Endothelial cell (in vitro differentiated cells): ENCODE results near the gene CATSPERD. TPM values are rescaled to one million over a fixed set of nuclear protein-coding genes. Genes with fewer than 3 reads are reported as not detected.

Source experiments
- DNase-seq: peaks from one replicate; pipeline ENCODE4 v3.0.0; 2021; ENCODE audit warnings: low spot score
- H3K27ac Mint-ChIP-seq: one replicate; pipeline ENCODE4 v1.8.0; 2021; ENCODE audit warnings: mixed read lengths, inconsistent platforms; ENCODE audit not compliant: unreplicated experiment
- H3K27me3 Mint-ChIP-seq: one replicate; pipeline ENCODE4 v1.8.0; 2021; ENCODE audit warnings: mild to moderate bottlenecking, moderate library complexity, mixed read lengths, inconsistent platforms; ENCODE audit not compliant: unreplicated experiment
- H3K36me3 Mint-ChIP-seq: one replicate; pipeline ENCODE4 v1.8.0; 2021; ENCODE audit warnings: mild to moderate bottlenecking, low read depth, mixed read lengths, inconsistent platforms; ENCODE audit not compliant: unreplicated experiment
- H3K4me1 Mint-ChIP-seq: one replicate; pipeline ENCODE4 v1.8.0; 2021; ENCODE audit warnings: mild to moderate bottlenecking, mixed read lengths, inconsistent platforms; ENCODE audit not compliant: unreplicated experiment
- H3K4me3 Mint-ChIP-seq: one replicate; pipeline ENCODE4 v1.8.0; 2021; ENCODE audit warnings: mild to moderate bottlenecking, mixed read lengths, inconsistent platforms; ENCODE audit not compliant: unreplicated experiment
- H3K9me3 Mint-ChIP-seq: one replicate; pipeline ENCODE4 v1.8.0; 2021; ENCODE audit warnings: mixed read lengths, inconsistent platforms; ENCODE audit not compliant: unreplicated experiment
- total RNA-seq: library from RNA; stranded (reverse); fragmentation: NEBNext Ultra II Directional; extraction: Animal tissue kit (Norgen Biotek cat#: 25700); gene quantifications from one replicate; pipeline ENCODE4 v1.2.1, GENCODE V29; 2021; ENCODE audit not compliant: unreplicated experiment
- TF ChIP-seq, protein P1 (sequence below): fragments of 200-600 bp; sonication (generic); IDR thresholded peaks from one replicate; pipeline ENCODE4 v1.5.0; 2021; ENCODE audit warnings: antibody characterized with exemption; ENCODE audit not compliant: unreplicated experiment

Gene CATSPERD
- total RNA-seq, 1 donor from 2014 or later: not detected

DNA sequence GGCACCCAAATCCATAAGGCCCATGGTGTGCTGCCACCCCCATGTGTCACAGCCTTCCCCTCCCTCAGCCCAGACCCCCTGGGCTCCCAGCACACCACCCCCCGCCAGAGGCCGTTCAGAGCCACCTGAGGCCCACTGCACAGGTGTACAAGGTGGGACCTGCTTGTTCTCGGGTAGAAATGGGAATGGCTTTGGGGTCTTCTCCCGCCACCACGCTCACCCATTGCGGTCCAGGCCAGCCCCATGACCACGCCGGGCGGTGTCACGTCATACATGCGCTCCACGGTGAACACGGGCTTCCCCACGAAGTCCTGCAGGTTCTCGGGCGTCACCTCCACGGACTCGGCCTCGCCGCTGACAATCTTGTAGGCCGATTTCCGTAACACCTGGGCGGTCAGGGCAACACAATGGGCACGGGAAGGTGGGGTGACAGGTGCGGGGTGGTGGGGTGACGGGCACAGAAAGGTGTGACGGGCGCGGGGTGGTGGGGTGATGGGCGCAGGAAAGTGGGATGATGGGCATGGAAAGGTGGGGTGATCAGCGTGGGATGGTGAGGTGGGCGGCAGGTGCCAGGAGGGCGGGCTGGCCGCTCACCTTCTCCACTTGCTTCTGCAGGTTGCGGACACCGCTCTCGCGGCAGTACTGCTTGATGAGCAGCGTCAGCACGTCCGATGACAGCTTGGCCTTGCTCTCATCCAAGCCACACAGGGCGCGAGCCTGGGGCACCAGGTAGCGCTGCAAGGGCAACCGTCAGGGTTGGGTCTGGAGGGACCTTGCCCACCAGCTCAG lies 26.1 kb upstream of the CATSPERD start:
- peak overlapping the region; percentile 24 for H3K27ac Mint-ChIP-seq
- H3K27me3 Mint-ChIP-seq: peaks cover 12% of the 10 kb centered on the region

DNA sequence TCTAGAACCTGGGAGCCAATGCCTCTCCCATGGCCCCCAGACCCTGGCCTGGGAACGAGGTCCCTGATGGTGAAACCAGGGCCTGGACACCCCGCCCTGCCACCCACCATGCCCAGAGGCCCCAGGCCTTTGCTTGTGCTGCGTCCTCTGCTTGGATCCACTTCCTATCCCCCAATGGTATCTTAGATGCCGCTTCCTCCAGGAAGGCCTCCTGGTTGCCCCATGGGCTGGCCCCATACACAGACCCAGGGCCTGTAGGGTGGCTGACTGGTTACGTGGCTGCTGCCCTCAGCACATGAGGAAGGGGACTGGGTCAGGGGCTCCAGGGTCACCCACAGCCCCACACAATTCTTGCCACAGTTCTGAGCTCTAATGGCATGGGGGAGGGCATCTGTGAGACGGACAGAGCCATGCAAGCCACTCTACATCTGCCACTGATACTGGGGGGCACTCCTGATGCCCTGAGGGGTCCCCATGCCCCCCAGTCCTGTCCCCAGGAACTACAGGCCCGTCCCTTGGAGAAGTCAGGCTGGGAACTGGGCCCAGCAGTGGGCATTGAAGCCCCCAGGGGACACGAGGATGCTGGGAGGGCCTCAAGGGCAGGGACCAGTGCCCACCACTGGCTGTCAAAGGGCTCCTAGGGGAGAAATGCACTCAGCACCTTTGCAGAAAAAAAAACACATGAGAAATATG lies 25.3 kb upstream of the CATSPERD start:
- no peak overlapping the region for H3K27ac Mint-ChIP-seq
- peaks cover 15% of the 10 kb centered on the region for H3K36me3 Mint-ChIP-seq

More for the DNA sequence above, 26.1 kb upstream of the CATSPERD start:
- no peak for DNase-seq
- Mint-ChIP-seq H3K4me1 (peaks cover 10% of the 10 kb centered on the region), H3K9me3 (no peaks in the 10 kb centered on the region), H3K36me3 (peaks cover 15% of the 10 kb centered on the region), H3K4me3 (no peak overlapping the region)
- TF ChIP-seq, protein P1, sequence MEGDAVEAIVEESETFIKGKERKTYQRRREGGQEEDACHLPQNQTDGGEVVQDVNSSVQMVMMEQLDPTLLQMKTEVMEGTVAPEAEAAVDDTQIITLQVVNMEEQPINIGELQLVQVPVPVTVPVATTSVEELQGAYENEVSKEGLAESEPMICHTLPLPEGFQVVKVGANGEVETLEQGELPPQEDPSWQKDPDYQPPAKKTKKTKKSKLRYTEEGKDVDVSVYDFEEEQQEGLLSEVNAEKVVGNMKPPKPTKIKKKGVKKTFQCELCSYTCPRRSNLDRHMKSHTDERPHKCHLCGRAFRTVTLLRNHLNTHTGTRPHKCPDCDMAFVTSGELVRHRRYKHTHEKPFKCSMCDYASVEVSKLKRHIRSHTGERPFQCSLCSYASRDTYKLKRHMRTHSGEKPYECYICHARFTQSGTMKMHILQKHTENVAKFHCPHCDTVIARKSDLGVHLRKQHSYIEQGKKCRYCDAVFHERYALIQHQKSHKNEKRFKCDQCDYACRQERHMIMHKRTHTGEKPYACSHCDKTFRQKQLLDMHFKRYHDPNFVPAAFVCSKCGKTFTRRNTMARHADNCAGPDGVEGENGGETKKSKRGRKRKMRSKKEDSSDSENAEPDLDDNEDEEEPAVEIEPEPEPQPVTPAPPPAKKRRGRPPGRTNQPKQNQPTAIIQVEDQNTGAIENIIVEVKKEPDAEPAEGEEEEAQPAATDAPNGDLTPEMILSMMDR: no peak

DNA sequence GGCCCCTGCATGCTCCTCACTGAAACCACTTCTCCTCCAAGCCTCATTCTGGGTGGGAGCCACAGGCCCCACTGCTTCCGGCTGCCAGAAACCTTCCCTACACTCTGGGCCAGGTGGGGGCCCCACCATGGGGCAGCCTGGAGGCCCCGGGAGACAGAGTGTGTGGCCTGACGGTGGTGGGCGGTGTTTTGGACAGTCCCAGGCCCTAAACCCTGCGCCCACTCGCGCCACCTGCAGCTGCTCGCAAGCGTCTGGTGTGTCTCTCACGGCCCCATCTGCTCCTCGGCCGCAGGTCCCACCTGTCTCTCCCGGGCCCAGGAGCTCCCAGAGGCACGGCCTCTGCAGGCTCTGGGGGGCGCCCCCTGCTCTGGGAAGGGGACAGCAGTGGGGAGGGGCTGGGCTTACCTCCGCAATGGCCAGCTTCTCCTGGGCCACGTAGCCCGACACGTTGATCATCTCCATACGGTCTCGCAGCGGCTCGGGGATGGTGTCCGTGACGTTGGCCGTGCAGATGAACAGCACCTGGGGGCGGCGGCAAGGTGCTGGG lies 24.7 kb upstream of the CATSPERD start:
- no peaks in the 10 kb centered on the region for H3K9me3 Mint-ChIP-seq
- no peak for DNase-seq
- TF ChIP-seq, protein P1: no peak
- peaks cover 7% of the 10 kb centered on the region for H3K27me3 Mint-ChIP-seq
- H3K4me1 Mint-ChIP-seq: peaks cover 4% of the 10 kb centered on the region
- no peak overlapping the region for H3K27ac Mint-ChIP-seq
- no peak overlapping the region for H3K4me3 Mint-ChIP-seq
- H3K36me3 Mint-ChIP-seq: peaks cover 15% of the 10 kb centered on the region

More for the DNA sequence above, 25.3 kb upstream of the CATSPERD start:
- Mint-ChIP-seq H3K4me1 (peaks cover 10% of the 10 kb centered on the region), H3K27me3 (peaks cover 9% of the 10 kb centered on the region), H3K9me3 (no peaks in the 10 kb centered on the region), H3K4me3 (no peak overlapping the region)
- DNase-seq: no peak
- TF ChIP-seq, protein P1: no peak

DNA sequence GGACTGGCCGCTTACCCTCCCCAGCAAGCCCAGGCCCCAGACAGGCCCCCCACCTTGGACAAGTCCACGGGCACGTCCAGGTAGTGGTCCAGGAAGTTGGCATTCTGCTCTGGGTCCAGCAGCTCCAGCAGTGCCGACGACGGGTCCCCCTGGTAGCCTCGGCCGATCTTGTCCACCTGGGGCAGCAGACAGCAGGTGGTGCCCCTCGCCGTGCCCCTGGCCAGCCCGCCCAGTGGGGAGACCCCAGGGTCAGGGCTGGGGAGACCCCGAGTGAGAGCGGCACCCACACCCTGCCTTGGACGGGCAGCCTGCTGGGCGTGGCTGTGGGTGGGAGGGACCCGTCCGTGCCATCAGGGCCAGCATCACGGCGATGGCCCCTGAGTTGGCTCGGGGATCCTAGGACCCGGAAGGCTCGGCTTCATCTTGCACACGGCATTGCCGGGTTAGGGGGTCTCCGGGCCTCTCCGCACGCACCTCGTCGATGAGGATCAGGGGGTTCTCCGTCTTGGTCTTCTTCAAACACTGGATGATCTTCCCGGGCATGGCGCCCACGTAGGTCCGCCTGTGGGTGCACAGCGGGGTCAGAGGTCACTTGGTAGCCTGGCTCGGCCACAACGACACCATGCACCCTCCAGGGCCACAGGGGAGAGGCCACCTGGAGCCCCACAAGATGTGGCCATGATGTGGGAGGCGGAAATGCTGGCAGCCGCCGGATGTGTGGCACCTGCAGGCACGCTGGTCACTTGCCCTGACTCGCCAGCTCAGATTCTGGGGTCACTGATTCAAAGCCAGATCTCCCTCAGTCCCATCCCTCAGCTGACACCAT lies 24.0 kb upstream of the CATSPERD start:
- Mint-ChIP-seq H3K9me3 (no peaks in the 10 kb centered on the region), H3K36me3 (peaks cover 18% of the 10 kb centered on the region), H3K4me3 (no peak overlapping the region), H3K4me1 (no peaks in the 10 kb centered on the region), H3K27ac (no peak overlapping the region), H3K27me3 (peaks cover 6% of the 10 kb centered on the region)
- TF ChIP-seq, protein P1: no peak
- no peak for DNase-seq
